Kidney (tissue), 14 donors: ENCODE data around the gene BCL2L1. TPM values are rescaled to one million over a fixed set of nuclear protein-coding genes. Genes with fewer than 3 reads are reported as not detected.

Experiments
- DNase-seq, 5 donors: peaks; one replicate each; pipeline ENCODE4 v3.0.0-alpha.2; 2013 to 2020
- FAIRE-seq: peaks from 2 replicates; lab custom pipeline; 2012; peaks lifted over from hg19 to GRCh38; lab: Jason Lieb, UNC
- H3K27ac ChIP-seq, 2 donors: one replicate each; pipeline ENCODE4 v1.7.0; 2013; ENCODE audit warnings: low read depth in 2 of 2, low read length in 2 of 2, inconsistent platforms in 1 of 2
- H3K27me3 ChIP-seq: one replicate; pipeline ENCODE4 v1.7.1; 2013; ENCODE audit warnings: low read length, inconsistent platforms; ENCODE audit not compliant: control insufficient read depth, insufficient read depth
- H3K36me3 ChIP-seq, 3 donors: one replicate each; pipeline versions ENCODE4 v1.7.0 to v1.7.1; 2013; ENCODE audit warnings: low read length in 3 of 3, control low read depth in 1 of 3, inconsistent platforms in 1 of 3; ENCODE audit not compliant: insufficient read depth in 3 of 3, control insufficient read depth in 2 of 3
- H3K4me1 ChIP-seq, 3 donors: one replicate each; pipeline versions ENCODE4 v1.7.0 to v1.7.1; 2013; ENCODE audit warnings: low read length in 3 of 3, inconsistent platforms in 1 of 3, low read depth in 1 of 3; ENCODE audit not compliant: control insufficient read depth in 2 of 3, insufficient read depth in 2 of 3
- H3K4me3 ChIP-seq, 3 donors: one replicate each; pipeline versions ENCODE4 v1.7.0 to v1.8.1; 2013; ENCODE audit warnings: low read length in 3 of 3, control low read depth in 1 of 3, inconsistent platforms in 1 of 3
- H3K9ac ChIP-seq, 3 donors: one replicate each; pipeline versions ENCODE4 v1.7.0 to v1.7.1; 2013; ENCODE audit warnings: low read length in 3 of 3, control low read depth in 1 of 3, inconsistent platforms in 1 of 3
- H3K9me3 ChIP-seq, 3 donors: one replicate each; pipeline versions ENCODE4 v1.7.0 to v1.7.1; 2013; ENCODE audit warnings: low read length in 3 of 3, control low read depth in 1 of 3, inconsistent platforms in 1 of 3; ENCODE audit not compliant: control insufficient read depth in 2 of 3, insufficient read depth in 1 of 3
- intact Hi-C: fragments of 100-400 bp; cut with DNase I; formaldehyde crosslinking; loops from one replicate; pipeline ENCODE4 v1.11.1; 2022
- polyA plus RNA-seq: library from polyadenylated mRNA; stranded (reverse); fragments of 350-450 nt; fragmentation: Illumina TruSeq; extraction: RNeasy Lipid Tissue Mini Kit (QIAGEN cat#74804); gene quantifications from one replicate; pipeline ENCODE4 v1.2.3, GENCODE V29; 2014; ENCODE audit warnings: low read depth, low replicate concordance; ENCODE audit not compliant: insufficient read depth
- total RNA-seq: library from RNA; stranded (reverse); fragmentation: NEBNext Ultra II Directional; extraction: Animal tissue kit (Norgen Biotek cat#: 25700); gene quantifications from one replicate; pipeline ENCODE4 v1.2.1, GENCODE V29; 2021
- TF ChIP-seq, protein P1 (sequence below): IDR thresholded peaks from 3 replicates; pipeline ENCODE4 v1.5.1; 2012; ENCODE audit warnings: mild to moderate bottlenecking, moderate library complexity, borderline replicate concordance; ENCODE audit not compliant: insufficient read depth; ENCODE audit errors: extremely low read depth
- donor health status: control.
- donor health status: control.
- donor health status: control.
- donor health status: control.
- donor health status: control.
- donor health status: DM: yes; HTN: yes; CAD: no.
- donor health status: Normal renal cell carcinoma (clear cell type).

Gene BCL2L1
- total and polyA plus RNA-seq, 2 donors from 2014 or later, result 132 to 139 TPM

DNA sequence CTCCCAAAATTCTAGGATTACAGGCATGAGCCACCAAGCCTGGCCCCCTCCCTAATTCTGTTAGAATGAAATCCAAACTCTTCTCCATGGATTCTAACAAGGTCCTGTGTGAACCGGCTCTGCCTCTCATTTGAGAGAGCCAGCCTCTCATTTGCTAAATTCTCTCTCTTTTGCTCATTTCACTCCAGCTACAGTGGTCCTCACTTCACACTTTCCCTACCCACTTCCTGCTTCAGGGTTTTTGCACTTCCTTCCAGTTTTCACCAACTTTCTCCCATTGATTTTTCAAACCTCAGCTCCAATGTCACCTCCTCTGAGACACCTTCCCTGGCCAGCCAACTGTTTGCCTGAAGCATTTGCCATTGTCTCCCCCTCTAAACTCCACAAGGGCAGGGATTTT is 79.8 kb downstream of the BCL2L1 start:
- intact Hi-C loops, result no loop called here
- Histone ChIP-seq H3K9ac (no peak overlapping the region), H3K9me3 (no peaks in the 10 kb centered on the region), H3K27me3 (no peaks in the 10 kb centered on the region), H3K36me3 (no peaks in the 10 kb centered on the region), H3K4me1 (no peaks in the 10 kb centered on the region), H3K27ac (no peak overlapping the region), H3K4me3 (no peak overlapping the region)
- TF ChIP-seq, protein P1, sequence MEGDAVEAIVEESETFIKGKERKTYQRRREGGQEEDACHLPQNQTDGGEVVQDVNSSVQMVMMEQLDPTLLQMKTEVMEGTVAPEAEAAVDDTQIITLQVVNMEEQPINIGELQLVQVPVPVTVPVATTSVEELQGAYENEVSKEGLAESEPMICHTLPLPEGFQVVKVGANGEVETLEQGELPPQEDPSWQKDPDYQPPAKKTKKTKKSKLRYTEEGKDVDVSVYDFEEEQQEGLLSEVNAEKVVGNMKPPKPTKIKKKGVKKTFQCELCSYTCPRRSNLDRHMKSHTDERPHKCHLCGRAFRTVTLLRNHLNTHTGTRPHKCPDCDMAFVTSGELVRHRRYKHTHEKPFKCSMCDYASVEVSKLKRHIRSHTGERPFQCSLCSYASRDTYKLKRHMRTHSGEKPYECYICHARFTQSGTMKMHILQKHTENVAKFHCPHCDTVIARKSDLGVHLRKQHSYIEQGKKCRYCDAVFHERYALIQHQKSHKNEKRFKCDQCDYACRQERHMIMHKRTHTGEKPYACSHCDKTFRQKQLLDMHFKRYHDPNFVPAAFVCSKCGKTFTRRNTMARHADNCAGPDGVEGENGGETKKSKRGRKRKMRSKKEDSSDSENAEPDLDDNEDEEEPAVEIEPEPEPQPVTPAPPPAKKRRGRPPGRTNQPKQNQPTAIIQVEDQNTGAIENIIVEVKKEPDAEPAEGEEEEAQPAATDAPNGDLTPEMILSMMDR, result no peak
- DNase-seq, result no peak
- no peak for FAIRE-seq

DNA sequence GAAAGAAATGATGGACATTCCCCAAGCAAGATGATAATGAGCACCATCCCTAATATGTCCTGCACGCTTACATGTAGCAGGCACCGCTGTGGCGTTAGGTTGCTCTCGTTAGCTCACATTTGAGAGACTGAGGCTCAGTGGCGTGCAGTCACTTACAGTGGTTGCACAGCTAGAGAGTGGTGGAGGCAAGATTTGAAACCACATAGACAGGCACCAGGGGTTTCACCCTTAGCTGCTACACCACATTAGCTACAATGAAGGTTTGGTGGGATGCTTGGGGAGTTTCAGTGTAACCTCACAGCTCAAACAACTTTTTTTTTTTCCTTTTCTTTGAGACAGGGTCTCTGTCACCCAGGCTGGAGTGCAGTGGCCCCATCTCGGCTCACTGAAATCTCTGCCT is 81.3 kb downstream of the BCL2L1 start:
- no peaks in the 10 kb centered on the region for H3K27me3 ChIP-seq
- intact Hi-C loops, result no loop called here
- FAIRE-seq, result no peak
- no peak for DNase-seq
- TF ChIP-seq, protein P1, result no peak
- no peak overlapping the region for H3K27ac ChIP-seq
- H3K4me1 ChIP-seq, result no peaks in the 10 kb centered on the region
- no peaks in the 10 kb centered on the region for H3K36me3 ChIP-seq
- no peak overlapping the region for H3K4me3 ChIP-seq
- no peak overlapping the region for H3K9ac ChIP-seq
- H3K9me3 ChIP-seq, result no peaks in the 10 kb centered on the region

DNA sequence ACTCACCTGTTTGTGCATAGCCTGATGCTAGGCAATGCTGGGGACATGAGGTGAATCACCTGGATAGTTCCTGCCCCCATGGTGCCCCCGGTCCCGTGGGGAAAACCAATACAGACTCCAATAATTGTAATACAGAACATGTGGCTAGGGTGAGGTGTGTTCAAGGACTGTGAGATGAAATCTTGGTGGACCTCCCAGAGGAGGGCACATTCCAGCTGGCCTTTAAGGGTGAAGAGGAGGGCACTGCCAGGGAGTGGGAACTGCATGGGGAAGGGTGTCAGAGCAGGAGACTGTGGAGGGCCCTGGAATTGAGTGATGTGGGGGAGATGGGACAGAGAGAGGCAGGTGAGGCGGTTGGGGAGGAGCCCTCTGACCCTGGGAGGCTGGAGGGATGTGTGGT is 82.4 kb downstream of the BCL2L1 start:
- H3K4me3 ChIP-seq, result no peak overlapping the region
- intact Hi-C loops, result no loop called here
- no peak overlapping the region for H3K9ac ChIP-seq
- DNase-seq (no peak), FAIRE-seq (no peak)
- no peaks in the 10 kb centered on the region for H3K36me3 ChIP-seq
- TF ChIP-seq, protein P1, result no peak
- H3K27ac ChIP-seq, result no peak overlapping the region
- H3K9me3 ChIP-seq, result no peaks in the 10 kb centered on the region
- H3K4me1 ChIP-seq, result no peaks in the 10 kb centered on the region
- no peaks in the 10 kb centered on the region for H3K27me3 ChIP-seq

DNA sequence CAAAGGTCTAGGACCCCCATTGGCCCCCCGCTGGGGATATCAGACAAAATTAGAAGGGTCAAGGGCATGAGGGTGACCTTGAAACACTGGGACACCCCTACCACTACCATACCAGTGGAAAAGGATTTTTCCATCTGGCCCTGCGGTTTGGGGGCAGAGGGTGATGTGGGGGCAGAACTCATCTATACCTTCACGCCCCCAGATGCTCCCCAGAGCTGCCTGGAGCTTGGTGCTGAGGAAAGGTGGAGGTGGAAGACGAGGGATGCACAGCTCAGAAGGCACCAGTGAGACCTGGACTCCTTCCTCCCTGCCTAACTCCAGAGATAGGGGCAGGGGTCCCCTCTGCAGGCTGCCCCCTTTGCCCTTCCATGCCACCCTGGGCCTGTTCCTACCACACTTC is 83.9 kb downstream of the BCL2L1 start:
- no peaks in the 10 kb centered on the region for H3K9me3 ChIP-seq
- intact Hi-C loops, result no loop called here
- no peak overlapping the region for H3K27ac ChIP-seq
- H3K27me3 ChIP-seq, result no peaks in the 10 kb centered on the region
- H3K4me3 ChIP-seq, result no peak overlapping the region
- DNase-seq, result no peak
- FAIRE-seq, result no peak
- H3K36me3 ChIP-seq, result no peaks in the 10 kb centered on the region
- TF ChIP-seq, protein P1, result no peak
- H3K4me1 ChIP-seq, result no peaks in the 10 kb centered on the region
- H3K9ac ChIP-seq, result no peak overlapping the region
